Measurements from ENCODE around the gene PRKAG3.
A peak's percentile ranks its signal among the peaks of the same experiment; 100 is the strongest.
"Not testable (repeated sequence)": the region's sequence is repeated elsewhere in the genome, so short reads cannot be mapped to it uniquely, and the experiment has no call there.

Gene PRKAG3

DNA sequence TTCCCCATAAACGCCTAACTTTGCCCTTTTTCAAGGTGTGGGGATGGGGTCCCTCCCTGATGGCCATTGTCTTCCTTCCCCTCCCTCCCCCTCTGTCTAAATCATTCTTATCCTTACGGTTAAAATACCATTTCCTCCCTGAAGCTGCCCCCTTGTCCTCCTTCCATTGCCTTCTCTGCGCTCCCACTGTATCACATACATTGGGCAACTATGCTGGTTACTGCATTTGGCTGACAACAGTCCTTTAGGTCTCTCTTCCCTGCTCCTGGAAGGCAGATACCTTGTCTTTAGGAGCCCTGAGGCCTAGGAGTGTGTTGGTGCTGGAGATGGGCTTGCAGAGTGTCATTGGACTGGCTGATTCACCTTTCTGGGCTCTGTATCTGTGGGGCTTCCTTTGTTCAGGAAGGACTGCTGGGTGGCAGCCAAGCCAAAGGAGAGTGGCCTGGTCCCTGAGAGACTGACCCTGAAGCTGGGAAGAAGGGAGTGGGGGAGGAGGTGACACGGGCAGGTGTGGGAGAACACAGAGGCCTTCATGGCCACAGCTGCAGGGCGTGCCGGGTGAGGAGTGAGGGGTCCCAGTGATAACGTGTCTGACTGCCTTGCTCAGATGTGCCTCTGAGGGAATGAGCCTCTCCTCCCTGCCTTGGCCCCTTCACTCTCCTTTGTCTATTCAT, 30.2 kb upstream of the PRKAG3 start:
- no peak for DNase-seq

DNA sequence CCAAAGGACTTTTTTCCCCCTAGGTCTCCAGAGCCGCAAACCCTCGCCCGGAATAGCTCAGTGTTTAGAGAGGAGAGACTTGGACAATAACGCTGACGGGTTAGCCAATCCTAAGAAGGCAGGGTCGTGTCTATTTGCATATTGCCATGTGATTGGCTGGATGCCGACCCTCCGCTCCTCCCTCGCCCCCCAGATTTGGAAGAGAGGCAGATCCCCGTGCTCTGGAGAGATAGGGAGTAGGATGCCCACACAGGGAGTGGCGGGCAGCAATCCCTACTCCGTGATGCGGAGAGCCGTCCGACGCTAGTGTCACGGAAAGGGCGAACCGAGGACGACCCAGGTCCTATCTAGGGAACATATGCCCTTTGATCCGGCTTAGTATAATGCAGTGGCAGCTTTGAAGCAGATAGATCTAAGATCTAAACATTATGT, 29.4 kb upstream of the PRKAG3 start:
- DNase-seq, result no peak

DNA sequence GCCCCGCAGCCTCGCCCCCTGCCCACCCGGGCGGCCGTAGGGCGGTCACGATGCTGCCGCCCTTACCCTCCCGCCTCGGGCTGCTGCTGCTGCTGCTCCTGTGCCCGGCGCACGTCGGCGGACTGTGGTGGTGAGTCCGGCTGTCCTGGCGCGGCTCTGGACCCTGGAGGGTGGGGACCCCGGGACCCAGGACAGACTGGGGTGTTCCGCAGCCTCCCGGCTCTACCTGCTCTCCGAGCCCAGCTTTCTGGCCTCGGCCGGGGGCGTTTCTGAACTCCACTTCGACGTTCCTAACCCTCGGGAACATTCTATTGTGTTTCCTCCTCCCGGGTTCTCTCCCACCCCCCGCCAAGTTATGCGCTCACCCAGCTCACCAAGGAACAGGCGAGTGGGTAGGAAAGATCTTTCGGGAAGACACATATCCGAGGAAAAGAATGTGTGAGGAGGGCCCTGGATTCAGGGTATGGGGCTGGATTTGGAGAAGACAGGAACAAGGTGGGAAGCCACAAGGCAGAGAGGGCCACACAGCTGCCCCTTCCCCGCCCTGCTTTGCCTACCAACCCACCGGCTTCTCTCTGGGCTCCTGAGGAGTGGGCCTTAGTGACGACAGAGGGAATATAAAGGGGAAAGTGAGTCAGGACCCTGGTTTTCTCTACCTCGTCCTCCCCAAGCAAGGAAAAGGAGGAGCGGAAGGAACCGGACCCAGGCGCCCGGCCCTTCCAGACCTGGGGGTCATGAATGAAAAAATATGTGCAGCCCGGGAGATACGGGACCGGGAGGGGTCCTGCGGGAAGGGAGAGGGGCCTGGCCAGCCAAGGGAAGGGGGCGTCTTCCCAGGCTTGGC, 28.6 kb upstream of the PRKAG3 start:
- no peak for DNase-seq

DNA sequence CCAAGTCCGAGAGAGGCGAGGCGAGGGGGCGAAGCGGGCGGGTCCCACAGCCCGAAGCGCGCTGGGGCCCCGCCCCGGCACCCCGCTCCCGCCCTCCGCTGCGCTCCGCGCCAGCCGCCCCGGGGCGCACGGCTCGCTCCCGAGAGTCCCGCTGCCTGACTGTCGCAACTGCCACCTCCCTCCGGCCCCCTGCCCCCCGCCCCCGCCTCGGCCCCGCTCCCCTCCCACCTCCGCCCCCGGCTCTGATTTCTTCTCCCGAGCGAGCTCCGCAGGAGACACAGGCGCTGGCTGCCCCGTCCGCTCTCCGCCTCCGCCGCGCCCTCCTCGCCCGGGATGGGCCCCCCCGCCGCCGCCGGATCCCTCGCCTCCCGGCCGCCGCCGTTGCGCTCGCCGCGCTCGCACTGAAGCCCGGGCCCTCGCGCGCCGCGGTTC, 28.0 kb upstream of the PRKAG3 start, which contains the start of gene WNT6:
TSS of gene WNT6 (plus strand) at position 250 of the 432 bp plus-strand sequence. CDS start 233 bp downstream, outside the sequence.
- no peak for DNase-seq

DNA sequence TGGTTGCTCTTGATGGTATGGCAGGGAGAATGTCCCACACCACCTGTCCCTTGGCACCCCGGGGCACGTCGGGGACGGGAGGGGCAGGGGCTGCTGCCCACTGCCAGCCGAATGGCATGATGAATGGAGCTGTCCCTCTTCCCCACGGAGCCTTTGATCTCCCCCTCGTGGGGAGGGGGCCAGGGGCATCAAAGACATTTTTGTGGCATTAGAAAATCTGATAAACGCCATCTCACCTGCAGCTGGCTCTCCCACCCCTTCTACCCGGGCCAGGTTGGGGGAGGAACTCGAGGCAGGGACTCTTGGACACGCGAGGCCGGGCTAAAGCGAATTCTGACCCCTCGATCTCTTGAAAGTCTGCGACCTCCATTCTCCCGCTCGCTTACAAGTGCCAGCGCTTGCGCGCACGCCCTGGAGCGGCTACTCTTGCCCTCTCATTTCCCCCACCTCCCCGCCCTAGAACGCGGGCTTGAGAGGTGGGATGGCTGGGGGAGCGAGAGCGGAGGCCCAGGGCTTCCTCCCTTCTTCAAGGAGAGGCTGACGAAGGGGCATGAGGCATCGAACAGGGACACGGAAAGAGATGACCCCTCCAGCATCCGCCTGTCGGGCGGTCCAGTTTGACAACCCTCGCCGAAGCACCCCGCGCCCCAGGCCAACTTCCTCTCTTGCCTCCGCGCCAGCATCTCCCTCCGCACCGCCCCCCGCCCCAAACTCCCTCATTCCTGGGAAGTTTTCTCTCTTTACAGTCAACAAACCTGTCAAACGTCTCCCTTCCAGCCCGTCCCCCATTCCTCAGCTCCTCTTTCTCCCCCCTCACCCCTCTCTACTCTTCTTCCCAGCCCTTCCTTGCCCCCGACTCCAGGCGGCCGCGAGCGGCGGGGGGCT, 27.3 kb upstream of the PRKAG3 start:
- no peak for DNase-seq

DNA sequence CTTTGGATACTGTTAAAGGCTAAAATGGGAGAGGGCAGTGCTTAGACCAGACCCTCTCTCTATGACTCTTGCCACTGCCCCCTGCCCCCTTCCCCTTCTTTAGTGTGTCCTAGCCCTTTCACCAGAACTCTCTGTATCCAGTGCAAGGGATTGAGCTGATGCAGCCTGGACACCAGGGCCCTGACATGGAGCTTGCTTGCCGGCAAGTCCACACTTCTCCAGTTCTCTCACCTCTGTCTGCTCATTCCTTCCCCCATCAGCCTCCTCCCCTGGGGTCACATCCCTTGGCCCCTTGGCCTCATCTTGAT, 26.5 kb upstream of the PRKAG3 start:
- DNase-seq, result no peak

DNA sequence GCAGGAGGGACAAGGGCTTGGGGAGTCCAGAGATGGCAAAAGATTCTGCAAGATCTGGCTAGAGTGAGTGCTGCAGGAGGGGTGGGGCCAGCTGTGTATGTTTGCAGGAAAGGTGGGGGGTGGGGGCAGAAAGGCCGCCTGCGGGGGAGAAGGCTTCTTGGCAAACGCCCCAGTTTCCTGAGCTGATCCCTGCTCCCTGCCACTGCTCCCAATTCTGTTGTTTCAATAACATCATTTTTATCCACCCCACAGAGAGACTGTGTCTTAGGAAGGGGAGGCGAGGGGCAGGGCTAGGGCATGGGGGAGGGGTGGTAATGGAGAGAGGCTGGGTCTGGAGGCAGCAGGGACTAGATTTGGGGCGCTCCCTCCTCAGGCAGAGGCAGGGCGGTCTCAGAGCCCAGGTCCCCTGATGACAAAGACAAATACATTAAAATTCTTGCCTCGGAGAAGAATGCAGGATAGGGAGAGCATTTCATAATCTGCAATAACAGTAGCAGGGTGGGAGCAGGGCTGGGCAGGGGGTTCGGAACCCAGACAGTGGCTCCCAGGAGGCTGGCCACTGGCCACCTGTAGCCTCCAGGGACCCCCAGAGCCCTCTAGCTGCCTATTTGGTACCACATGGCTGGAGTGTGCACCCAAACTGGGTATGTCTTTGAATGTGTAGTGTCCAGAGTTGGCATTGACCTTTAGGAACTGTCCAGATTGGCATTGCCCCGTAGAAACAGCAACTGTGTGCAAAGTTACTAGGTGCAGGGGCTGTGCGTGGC, 26.0 kb upstream of the PRKAG3 start:
- no peak for DNase-seq

DNA sequence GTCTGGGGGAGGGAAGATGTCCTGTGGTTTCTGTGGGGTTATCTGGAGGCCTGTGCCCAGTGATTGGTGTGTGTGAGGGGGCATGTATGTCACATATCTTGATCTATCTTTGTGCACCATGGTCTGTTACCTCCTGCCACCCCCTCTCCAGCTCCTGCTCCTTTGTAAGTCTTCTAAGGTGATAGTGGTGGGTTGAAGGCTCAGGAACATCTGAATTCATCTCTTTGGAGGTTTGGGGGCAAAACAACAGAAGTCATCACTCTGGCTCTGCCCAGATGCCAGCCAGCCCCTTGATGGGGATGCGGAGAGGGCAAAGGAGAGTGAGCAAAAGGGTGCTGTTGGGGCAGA, 25.3 kb upstream of the PRKAG3 start:
- no peak for DNase-seq

DNA sequence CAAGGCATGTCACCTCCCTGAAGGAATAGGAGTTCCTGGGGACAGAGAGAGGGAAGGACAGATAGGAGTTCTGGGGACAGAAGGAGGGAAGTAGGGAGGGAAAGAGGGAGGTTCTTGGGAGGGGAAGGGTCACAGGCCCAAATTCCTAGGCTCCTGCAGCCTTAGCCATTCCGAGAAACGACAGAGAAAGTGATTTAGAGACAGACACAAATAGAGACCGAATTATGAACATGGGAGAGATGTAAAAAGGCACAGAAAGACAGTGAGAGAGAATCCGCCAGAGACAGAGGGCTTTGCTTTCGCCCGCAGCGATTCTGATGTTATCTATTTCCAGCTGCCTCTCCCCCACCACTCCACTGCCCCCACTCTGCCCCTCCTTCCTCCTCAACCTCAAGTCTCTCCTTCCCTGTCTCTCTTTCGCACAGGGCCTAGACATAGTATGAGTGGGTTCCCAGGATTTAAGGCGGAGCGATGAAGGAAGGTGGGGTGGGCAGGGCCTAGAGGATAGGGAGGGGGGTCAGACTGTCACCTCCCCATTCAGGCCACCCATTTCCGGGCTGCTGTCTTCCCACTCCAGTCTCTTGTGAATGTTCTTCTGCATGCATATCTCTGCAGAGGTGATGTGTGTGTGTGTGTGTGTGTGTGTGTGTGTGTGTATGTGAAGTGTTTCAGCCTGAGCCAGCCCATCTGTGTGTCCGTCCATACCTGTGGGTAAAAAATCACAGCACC, 24.7 kb upstream of the PRKAG3 start:
- no peak for DNase-seq

DNA sequence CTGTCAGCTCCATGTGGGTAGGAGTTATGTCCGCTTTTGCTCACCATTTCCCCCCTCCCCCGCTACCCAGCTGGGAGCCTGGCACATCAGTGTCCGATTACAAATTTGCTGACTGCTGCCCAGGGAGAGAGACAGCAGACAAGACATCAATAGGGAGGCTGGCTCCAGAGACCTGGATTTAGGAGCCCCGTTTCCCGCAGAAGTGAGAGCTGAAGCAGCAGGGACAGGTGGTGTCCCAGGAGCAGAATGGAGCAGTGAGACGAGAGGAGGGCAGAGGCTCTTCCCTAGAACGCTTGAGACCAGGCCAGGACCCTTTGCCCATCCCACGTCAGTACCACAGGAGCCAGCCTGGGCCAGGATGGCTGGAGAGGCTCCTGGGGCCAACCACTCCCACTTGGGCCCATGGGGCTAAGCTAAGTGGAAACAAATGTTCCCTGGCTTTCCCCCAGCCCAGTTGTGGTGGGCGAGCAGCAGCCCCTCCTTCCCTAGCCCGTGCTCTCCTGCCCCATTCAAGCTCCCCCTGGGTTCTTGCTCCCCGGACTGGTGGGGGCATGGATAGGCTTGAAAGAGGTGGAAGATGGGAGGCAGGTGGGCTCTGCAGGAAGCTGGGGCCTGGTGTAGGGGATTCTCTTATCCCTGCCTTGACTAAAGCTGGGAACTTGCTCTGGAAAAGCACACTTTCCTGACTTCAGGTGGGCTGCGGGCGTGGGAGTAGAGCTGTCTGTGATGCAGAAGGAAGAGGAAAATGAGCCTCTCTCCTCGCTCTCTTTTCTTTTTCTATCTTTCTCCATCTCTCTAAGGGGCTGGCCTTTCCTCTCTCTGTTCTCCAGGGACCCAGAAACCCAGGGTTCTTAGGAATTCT, 23.9 kb upstream of the PRKAG3 start:
- DNase-seq, result no peak

DNA sequence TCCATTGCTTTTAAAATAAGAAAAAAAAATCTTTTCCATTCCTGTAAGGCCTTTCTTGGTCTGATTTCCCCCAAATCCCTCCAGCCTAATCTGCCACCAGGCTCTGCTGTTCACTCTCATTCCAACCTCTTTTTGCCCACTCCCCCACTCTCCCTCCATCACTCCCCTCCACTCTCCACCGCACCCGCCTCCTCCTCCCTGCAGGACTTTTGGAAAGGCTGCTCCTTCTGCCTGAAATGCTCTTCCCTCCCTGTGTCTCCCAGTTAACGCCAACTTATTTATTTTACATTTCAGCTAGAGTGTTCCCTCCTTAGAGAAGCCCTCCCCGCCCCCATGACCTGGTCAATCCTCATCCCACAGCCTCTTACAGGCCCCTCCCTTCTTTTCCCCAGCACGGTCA, 23.3 kb upstream of the PRKAG3 start:
- no peak for DNase-seq

DNA sequence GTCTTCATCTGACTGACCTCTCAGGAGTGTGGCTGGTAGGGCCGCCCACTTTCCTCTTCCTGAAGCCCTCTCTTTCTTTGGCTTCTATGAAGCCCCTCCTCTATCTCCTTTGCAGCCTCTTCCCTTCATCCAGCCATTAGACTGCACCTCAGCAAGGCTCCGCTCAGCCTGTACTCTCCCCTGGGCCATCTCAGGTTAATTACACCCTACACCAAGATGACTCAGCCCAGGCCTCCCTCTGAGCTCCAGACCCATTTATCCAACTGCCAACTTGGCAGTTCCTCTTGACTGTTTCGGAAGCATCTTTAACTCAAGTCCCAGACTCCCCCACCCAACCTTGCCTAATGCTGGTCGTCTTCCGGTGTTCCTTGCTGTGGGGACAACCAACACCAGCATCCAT, 22.2 kb upstream of the PRKAG3 start:
- DNase-seq, result no peak

DNA sequence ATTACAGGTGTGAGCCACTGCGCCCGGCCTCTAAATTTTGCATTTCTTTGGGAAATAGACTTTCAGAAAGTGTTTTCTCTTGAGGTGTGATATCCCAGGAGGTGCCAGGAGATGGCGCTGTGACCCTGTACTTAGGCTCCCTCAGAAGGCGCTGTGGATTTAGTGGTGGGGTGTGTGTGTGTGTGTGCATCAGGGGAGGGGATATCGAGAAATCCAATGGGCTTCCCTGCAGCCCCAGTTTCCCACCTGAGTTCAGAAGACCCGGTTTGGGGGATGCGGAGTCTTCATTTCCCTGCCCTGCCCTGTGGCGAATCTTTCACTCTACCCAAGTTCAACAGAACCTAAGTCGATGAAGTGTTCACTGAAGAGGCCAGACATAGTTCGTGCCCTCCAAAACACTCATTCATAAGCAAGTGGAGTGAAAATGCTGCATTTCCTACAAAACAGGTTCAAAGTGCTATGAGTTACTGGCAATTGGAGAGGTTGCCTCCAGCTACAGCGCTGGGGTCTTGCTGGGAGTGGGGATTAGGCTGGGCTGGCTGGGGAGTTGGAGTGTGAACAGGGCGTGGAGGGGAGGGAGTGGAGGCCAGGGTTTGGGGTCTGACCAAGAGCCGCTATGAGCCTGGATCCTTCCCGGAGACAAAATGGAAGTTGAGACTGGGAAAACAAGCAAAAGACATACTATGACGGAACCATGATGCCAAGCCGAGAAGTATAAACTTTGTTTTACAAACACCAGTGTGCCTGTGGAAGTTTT, 21.5 kb upstream of the PRKAG3 start:
- peak; percentile 53 to 68 for DNase-seq

DNA sequence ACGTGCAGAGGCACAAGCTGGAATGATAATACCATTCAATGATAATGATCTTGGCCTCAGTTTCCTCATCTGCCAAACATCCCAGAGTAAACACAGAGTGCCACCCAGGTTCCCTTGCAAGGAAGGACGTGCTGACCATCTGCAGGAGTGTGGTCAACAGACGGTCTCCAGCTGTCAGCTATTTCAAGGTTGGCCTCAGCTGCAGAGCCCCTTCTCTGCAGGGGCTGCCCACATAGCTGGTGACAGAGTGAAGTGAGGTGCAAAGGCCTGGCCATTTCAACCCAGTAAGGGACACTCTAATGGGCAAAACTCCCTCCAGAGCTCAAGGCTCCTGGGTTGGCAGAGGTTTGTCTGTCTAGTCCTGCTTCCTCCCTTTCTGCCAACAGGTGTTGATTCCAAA, 19.7 kb upstream of the PRKAG3 start:
- DNase-seq, result no peak

DNA sequence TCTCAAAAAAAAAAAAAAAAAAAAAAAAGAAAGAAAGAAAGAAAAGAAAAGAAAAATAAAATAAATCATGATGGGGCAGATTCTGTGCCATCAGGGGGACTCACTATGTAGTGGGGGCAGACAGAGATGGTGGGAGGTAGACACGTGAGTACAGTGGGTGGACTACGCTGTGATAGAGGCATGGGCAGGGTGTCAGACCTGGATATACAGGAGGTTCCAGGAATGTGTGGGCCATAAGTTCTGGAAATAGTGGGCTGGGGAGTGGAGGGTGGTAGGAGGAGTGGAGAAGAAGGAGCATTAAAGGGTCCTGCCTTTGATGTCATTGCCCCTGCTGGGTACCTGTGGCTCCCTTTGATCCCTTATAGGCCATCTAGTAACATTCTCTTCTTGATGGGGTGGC, 19.2 kb upstream of the PRKAG3 start:
- DNase-seq, result no peak

DNA sequence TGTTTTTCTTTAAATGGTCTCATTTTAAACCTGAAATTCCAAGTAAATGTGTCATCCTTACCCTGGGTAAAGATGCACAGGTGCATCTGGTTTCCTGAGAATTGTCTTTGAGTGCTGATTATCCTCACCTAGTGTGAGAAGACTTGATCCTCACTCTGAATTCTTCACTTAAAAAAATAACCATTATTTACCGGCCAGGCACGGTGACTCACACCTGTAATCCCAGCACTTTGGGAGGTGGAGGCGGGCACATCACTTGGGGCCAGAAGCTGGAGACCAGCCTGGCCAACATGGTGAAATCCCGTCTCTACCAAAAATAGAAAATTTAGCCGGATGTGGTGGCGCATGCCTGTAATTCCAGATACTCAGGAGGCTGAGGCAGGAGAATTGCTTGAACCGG, 18.1 kb upstream of the PRKAG3 start:
- DNase-seq, result no peak

DNA sequence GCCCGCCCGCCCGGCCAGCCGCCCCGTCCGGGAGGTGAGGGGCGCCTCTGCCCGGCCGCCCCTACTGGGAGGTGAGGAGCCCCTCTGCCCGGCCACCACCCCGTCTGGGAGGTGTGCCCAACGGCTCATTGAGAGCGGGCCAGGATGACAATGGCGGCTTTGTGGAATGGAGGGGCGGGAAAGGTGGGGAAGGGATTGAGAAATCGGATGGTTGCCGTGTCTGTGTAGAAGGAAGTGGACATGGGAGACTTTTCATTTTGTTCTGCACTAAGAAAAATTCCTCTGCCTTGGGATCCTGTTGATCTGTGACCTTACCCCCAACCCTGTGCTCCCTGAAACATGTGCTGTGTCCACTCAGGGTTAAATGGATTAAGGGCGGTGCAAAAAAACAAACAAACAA, 15.4 kb upstream of the PRKAG3 start:
- not testable (repeated sequence) for DNase-seq

DNA sequence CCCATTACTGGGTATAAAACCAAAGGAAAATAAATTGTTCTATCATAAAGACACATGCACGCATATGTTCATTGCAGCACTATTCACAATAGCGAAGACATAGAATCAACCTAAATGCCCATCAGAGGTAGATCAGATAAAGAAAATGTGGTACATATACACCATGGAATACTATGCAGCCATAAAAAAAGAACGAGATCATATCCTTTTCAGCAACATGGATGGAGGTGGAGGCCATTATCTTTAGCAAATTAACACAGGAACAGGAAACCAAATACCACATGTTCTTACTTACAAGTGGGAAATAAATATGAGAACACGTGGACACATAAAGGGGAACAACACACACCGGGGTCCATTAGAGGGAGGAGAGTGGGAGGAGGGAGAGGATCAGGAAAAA, 12.7 kb upstream of the PRKAG3 start:
- DNase-seq, result not testable (repeated sequence)

DNA sequence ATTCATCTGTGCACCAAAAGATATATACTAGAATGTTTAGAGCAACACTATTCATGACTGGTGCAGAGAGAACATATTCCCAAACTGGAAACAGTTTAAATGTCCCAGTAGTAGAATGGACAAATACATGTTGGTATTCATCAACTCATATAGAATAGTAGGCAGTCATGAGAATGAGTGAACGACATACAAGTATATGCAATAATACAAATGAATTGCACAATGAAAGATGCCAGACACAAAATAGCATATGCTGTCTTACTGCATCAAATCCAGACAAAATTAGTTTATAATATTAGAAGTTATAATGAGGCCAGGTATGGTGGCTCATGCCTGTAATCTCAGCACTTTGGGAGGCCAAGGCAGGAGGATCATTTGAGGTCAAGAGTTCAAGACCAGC, 8.3 kb upstream of the PRKAG3 start:
- no peak for DNase-seq

DNA sequence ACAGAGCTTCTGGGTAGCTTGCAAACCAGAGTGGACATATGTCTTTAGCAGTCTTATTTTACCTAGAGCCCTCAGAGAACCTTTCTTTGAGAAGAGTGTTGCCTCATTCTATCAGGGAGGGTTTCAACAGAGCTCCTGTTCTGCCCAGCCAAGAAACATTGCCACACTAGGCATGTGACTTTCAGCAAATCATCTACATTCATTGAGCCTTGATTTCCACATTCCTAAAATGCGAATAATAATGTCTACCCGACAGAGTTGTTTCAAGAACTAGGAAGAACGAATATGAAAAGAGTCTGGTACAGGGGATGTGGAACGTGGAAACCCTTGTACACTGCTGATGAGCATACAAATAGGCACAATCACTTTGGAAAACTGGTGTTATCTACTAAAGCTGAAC, 7.8 kb upstream of the PRKAG3 start:
- no peak for DNase-seq

Measured in stimulated activated CD4-positive, alpha-beta T cell treated with anti-CD3 and anti-CD28 coated beads, Interleukin-4, amount 100 ng/mL, for 4 hours (primary cell).